ENCODE data around the gene PNPLA7. TPM values are rescaled to one million over a fixed set of nuclear protein-coding genes. Genes with fewer than 3 reads are reported as not detected.

Gene PNPLA7
- total and polyA plus RNA-seq, 8 donors, result 3.5 to 51.3 (median 16.6) TPM

DNA sequence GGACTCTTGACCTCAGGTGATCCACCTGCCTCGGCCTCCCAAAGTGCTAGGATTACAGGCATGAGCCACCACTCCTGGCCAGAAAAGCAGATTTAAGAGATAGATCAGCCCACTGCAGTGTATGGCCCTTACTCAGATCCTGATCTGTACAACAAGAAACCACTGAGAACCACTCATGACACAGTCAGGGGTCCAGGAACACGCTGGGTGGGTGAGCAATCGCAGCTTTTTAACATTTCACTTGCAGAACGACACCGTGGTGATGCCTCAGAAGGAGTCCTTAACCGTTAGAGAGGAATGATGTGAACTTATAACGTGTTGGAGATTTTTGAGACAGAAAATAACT lies 45.8 kb downstream of the PNPLA7 start:
- DNase-seq, result no peak
- Histone ChIP-seq H3K36me3 (peaks cover 0 to 38% (median 28%) of the 10 kb centered on the region in 4 donors), H3K4me1 (peaks cover 0 to 8% (median 0%) of the 10 kb centered on the region in 4 donors), H3K9me3 (no peaks in the 10 kb centered on the region), H3K4me3 (no peak overlapping the region), H3K27me3 (no peaks in the 10 kb centered on the region), H3K27ac (no peak overlapping the region)
- no peak for TF ChIP-seq POLR2A (IDR thresholded peaks at IDR 0.05)
- TF ChIP-seq, protein P1, sequence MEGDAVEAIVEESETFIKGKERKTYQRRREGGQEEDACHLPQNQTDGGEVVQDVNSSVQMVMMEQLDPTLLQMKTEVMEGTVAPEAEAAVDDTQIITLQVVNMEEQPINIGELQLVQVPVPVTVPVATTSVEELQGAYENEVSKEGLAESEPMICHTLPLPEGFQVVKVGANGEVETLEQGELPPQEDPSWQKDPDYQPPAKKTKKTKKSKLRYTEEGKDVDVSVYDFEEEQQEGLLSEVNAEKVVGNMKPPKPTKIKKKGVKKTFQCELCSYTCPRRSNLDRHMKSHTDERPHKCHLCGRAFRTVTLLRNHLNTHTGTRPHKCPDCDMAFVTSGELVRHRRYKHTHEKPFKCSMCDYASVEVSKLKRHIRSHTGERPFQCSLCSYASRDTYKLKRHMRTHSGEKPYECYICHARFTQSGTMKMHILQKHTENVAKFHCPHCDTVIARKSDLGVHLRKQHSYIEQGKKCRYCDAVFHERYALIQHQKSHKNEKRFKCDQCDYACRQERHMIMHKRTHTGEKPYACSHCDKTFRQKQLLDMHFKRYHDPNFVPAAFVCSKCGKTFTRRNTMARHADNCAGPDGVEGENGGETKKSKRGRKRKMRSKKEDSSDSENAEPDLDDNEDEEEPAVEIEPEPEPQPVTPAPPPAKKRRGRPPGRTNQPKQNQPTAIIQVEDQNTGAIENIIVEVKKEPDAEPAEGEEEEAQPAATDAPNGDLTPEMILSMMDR (IDR thresholded peaks at IDR 0.05), result no peak
- no peak for TF ChIP-seq EP300 (IDR thresholded peaks at IDR 0.05)
- TF ChIP-seq POLR2AphosphoS5 (IDR thresholded peaks at IDR 0.05), result no peak
- 92 to 95% (median 94%) methylated on average over 7 of the region's 7 CpGs for WGBS, 5 donors
- intact Hi-C loops (cut with DNase I; ENCODE audit: low total_unique reads), result no loop called here

DNA sequence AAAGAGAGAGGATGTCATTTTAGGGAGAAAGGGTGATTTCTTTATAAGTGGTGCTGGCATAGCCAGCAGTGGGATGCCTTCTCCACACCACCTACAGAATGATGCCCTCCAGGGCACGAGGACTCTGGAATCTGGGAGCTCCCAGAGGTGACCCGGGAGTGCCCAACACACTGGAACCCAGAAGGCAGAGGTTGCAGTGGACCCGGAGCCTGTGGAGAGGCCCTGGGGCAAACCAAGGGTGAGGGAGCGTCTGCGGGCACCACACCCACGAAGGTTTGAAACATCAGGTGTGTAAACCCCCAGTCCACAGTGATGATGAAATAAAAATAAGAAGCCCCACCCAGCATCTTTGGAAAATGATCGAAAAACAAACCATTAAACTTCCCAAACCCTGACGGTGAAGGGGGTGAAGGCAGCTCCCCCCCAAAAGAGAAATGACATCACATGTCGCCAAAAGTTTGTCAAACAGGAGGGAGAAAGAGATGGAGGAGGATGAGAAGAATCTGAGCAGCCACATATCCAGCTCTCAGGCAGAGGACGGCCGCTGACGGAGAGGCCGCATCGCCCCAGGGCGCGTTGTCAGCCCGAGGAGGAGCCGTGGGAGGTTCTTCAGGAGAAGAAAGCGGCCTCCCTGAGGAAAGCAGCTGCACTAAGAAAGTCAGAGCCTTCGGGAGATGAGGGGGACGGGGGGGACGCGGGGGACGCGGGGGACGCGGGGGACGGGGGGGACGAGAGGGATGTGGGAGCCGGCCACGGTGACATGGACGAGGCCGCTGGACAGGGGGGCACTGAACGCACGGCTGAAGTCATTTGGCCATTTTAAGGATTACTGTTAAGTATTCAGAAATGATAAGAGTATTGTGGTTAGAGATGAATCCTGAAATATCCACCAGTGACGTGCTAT lies 47.9 kb downstream of the PNPLA7 start:
- Histone ChIP-seq H3K27ac (no peak overlapping the region), H3K4me1 (peaks cover 0 to 8% (median 0%) of the 10 kb centered on the region in 4 donors), H3K9me3 (no peaks in the 10 kb centered on the region), H3K27me3 (no peaks in the 10 kb centered on the region), H3K4me3 (no peak overlapping the region), H3K36me3 (peaks cover 0 to 54% (median 41%) of the 10 kb centered on the region in 4 donors)
- DNase-seq, result no peak
- intact Hi-C loops (cut with DNase I; ENCODE audit: low total_unique reads), result no loop called here
- TF ChIP-seq POLR2A (IDR thresholded peaks at IDR 0.05), result no peak
- TF ChIP-seq POLR2AphosphoS5 (IDR thresholded peaks at IDR 0.05), result no peak
- TF ChIP-seq, protein P1 (IDR thresholded peaks at IDR 0.05), result no peak
- 80 to 90% (median 85%) methylated on average over 28 to 36 of the region's 36 CpGs for WGBS, 5 donors

DNA sequence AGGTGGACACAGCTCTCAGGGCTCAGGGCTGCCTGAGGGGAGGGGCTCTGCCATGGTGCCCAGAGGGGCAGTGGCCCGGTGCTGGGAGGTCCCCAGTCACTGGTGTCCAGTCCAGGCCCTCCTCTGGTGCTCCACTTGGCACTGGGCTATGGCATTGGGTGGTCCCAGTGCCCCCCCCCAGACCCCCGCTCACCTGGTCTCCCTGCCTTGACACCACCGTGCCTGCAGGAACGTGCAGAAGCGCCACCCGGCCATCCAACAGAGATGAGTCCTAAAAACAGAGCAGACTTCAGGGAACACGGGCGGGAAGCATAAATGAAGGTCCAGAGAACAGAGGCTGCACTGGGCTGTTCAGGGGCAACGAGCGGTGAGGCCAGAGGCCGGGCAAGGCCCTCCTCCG lies 48.7 kb downstream of the PNPLA7 start:
- H3K9me3 ChIP-seq, result no peaks in the 10 kb centered on the region

DNA sequence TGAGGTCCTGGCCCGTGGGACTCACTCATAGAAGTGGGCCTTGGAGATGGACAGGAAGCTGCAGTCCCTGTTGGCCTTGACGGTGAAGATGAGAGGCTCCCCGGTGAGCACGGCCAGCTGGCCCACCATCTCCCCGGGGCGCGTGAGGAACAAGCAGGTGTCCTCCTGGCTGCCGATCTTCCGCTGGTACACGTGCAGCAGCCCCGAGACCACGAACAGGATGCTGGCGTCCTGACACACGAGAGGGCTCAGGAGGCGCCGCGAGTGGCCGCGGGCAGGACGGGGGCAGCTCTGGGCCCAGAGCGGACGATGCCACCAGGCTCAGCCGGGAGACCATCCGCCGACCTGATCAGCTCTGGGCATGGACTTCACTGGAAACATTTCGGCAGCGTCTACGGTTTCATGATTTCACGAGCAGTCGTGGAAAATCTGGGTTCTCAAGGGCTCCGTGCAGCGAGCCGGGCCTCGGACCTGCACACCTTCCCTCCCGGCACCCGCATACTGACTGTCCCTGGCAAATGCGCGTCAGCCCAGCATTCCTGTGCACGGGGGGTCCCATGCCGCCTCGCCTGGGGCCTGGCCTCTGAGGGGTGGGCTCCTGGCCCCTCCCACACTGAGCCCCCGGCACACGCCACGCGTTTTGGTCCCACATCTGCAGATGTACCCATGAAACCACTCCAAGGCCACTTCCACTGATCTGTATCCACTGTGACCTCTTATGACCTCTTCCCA lies 49.4 kb downstream of the PNPLA7 start:
- no peaks in the 10 kb centered on the region for H3K9me3 ChIP-seq
- intact Hi-C loops (cut with DNase I; ENCODE audit: low total_unique reads), result no loop called here
- peaks cover 0 to 61% (median 43%) of the 10 kb centered on the region in 4 donors for H3K36me3 ChIP-seq
- 91 to 95% (median 93%) methylated on average over 31 to 45 of the region's 45 CpGs for WGBS, 5 donors
- no peak overlapping the region for H3K4me3 ChIP-seq
- DNase-seq, result no peak
- H3K27ac ChIP-seq, result no peak overlapping the region
- TF ChIP-seq, protein P1 (IDR thresholded peaks at IDR 0.05), result no peak
- TF ChIP-seq POLR2A (IDR thresholded peaks at IDR 0.05) (no peak), EP300 (IDR thresholded peaks at IDR 0.05) (no peak), POLR2AphosphoS5 (IDR thresholded peaks at IDR 0.05) (no peak)
- H3K27me3 ChIP-seq, result no peaks in the 10 kb centered on the region
- H3K4me1 ChIP-seq, result no peaks in the 10 kb centered on the region

More for the DNA sequence above, 48.7 kb downstream of the PNPLA7 start:
- no peaks in the 10 kb centered on the region for H3K27me3 ChIP-seq
- DNase-seq, result no peak
- intact Hi-C loops (cut with DNase I; ENCODE audit: low total_unique reads), result no loop called here
- H3K4me3 ChIP-seq, result no peak overlapping the region
- 86 to 95% (median 91%) methylated on average over 11 to 12 of the region's 12 CpGs for WGBS, 5 donors
- H3K4me1 ChIP-seq, result peaks cover 0 to 5% (median 0%) of the 10 kb centered on the region in 4 donors
- no peak for TF ChIP-seq POLR2A (IDR thresholded peaks at IDR 0.05)
- TF ChIP-seq EP300 (IDR thresholded peaks at IDR 0.05), result no peak
- TF ChIP-seq POLR2AphosphoS5 (IDR thresholded peaks at IDR 0.05), result no peak
- TF ChIP-seq, protein P1 (IDR thresholded peaks at IDR 0.05), result no peak
- H3K36me3 ChIP-seq, result peaks cover 0 to 61% (median 43%) of the 10 kb centered on the region in 4 donors
- H3K27ac ChIP-seq, result no peak overlapping the region

Measured in stomach (tissue), 9 donors.